SIG-M5 treated with dmso at 0.1 percent for 504 hours (cell line): ENCODE results near the gene ZFP62.
"Not testable (repeated sequence)": the region's sequence is repeated elsewhere in the genome, so short reads cannot be mapped to it uniquely, and the experiment has no call there.

Source experiments
- DNase-seq: peaks from one replicate; lab custom pipeline; 2025; ENCODE audit not compliant: unreplicated experiment; lab: John Stamatoyannopoulos, UW

Gene ZFP62

DNA sequence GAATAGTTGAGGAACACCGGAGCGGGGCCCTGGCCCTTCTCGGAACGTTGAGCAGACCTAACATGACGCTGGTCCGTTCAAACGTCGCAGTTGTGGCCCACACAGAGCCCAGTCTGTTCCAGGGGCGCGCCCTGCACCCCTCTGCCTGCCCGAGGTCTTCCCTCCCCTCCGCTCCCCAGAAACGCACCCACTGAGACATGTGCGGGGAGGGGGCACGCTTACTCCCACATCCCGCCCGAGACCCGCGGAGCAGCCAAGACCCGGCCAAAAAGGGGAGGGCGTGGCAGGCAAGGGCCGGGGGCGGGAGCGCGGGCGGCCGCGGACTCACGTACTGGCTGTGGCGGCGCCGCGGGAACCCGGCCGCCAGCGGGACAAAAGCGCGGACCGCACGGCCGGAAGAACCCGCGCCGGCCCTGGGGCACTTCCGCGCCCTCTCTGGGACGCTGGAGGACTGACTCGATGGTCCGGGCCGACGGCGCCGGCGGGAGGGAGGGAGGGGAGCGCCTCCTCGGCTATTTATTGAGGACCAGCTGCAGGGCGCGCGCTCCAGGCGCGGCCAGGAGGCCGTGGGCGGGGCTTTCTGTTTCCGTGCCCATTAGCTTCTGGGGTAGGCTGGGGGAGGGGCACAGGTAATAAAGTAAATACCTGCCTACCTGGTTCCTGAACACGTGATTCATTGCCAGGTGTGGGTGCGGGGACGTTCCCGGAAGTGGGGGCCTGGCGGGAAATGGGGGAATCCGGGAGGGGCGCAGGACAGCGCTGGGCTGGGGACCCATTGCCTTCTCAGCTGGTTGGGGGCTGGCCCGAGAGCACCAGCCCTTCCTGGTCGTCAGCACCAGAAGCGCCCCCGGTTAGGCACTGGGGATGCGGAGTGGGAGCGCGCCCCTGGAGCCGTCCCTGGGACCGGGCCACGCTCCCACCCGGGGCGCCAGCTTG lies at the start of gene ZFP62:
Gene ZFP62, minus strand, starts transcription at position 390 of the 936 bp plus-strand sequence. Its CDS starts 57 bp downstream, at position 333.
- DNase-seq, result peak; percentile 91

DNA sequence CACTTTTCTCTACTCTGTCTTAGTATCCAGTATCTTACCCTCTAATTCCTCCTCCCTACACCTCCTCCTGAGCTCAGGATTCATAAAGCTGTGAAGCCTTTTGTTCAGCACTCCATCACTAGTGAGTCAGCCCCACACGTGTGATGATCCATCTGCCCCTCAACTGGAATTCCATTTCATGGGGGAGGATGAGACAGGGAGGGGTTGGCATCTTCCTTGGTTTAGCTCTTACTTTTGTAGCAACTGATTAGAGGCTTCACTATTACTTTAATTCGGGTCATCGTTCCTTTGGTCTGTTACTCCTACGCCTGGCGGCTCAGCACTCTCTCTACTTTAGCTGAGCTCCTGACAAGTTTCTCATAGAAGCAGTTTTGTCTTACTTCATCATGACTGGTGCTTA lies 49.7 kb upstream of the ZFP62 start:
- DNase-seq, result no peak

DNA sequence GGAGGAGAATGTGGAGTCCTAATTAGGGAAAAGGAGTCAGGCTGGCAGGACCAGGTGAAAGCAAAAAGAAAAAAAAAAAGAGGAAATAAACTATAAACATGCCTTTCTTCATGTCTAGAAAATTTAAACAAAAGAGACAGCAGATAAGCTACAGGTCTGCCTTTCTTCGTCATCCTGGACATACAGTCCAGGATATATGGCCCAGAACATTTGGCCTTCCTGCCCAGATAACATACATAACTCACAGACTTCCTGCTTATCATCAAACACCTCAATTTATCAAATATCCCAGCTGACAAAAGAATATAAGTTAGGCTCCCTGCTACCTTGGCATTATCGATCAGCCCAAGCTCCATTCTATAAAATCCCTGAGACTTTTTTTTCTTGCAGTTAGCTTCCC lies 49.1 kb upstream of the ZFP62 start:
- DNase-seq, result no peak

DNA sequence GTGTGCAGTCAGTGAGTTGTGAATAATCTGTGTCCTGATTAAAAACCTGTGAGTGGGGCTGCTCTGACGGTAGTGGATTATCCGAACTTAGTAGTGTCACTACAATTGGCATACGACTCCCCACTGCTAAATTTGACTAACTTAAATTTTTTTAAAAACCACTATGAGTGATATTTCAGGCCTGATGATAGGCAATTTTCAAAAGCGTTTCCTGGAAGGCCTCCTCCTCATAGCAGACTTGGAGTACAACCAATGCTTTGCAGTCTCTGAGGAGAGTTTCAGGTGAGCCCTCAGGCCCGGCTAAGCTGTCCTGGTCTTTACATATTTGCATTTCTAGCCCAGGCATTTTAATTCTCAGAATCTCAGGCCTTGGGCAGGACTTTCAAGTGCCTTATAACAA lies 48.7 kb upstream of the ZFP62 start:
- DNase-seq, result no peak

- peak; percentile 34 for DNase-seq
Measured at GRCh38 chr5:180908998-180909731, 48.1 kb upstream of the ZFP62 start.

DNA sequence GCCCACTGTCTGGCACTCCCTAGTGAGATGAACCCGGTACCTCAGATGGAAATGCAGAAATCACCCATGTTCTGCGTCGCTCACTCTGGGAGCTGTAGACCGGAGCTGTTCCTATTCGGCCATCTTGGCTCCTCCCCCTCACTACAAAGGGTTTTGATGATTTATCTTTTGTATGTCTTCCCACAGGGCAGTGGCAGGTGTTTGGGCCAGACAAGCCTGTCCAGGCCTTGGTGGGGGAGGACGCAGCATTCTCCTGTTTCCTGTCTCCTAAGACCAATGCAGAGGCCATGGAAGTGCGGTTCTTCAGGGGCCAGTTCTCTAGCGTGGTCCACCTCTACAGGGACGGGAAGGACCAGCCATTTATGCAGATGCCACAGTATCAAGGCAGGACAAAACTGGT lies 47.3 kb upstream of the ZFP62 start:
- DNase-seq, result no peak

GRCh38 chr5:180901319-180902009 lies 40.4 kb upstream of the ZFP62 start:
- DNase-seq, result no peak

DNA sequence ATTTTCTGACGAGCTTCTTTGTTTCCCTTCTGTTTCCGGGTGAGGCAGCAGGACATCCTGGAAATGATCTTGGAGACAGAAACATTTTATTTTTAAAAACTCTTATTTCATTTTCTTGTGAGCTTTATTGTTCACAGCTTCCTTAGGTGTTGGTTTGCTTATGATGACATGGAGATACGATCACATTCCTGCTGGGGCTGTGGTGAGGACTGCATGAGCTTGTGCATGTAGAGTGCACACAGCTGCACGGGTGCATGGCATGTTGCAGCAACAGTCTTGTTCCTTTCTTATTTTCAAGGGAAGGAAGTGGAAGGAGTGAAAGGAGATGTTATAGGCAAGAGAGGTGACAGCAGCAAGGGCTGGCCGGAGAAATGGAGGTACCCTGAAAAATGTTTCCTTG lies 39.1 kb upstream of the ZFP62 start:
- no peak for DNase-seq

DNA sequence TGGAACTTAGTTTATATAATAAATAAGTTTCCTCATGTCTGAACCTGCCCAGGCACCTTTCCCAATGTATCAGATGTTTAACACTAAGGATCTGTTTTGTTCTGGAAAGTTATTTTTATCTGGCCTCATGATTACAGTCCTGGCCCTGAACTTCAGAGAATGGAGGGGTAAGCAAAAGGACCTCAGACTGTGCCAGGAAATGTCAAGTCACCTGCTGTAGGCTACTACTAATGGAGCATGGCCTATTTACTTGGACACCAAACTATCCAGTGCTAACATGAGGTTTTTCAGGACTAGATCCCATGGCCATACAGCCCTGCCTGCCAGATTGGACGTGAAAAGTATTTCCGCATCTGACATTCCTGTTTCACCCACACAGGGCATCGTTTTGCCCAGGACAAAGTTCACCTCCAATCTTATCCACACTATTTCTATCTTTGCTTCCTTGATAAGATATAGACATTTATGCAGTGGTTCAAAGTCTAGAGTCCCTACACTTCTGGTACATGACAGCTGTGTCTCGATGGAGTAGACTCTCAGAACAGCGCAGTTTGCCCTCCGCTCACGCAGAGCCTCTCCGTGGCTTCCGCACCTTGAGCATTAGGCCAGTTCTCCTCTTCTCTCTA lies 37.7 kb upstream of the ZFP62 start, which contains the start of gene BTNL8:
Gene BTNL8, plus strand, starts transcription at position 539 of the 626 bp plus-strand sequence. CDS start 152 bp downstream, outside the sequence.
- DNase-seq, result no peak

GRCh38 chr5:180895330-180895729 lies 34.3 kb upstream of the ZFP62 start:
- not testable (repeated sequence) for DNase-seq

DNA sequence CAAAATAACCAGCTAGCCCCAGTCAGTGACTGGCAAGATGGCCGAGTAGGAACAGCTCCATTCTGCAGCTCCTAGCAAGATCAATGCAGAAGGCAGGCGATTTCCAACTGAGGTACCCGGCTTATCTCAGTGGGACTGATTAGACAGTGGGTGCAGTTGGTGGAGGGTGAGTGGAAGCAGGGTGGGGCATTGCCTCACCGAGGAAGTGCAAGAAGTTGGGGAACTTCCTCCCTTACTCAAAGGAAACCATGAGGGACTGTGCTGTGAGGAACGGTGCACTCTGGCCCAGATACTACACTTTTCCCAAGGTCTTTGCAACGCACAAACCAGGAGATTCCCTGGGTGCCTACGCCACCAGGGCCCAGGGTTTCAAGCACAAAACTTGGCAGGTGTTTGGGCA lies 28.3 kb upstream of the ZFP62 start:
- DNase-seq, result peak; percentile 16

GRCh38 chr5:180885845-180886529 lies 24.9 kb upstream of the ZFP62 start:
- DNase-seq, result peak; percentile 13

GRCh38 chr5:180875860-180876426 lies 14.9 kb upstream of the ZFP62 start:
- DNase-seq, result no peak

- no peak for DNase-seq
Measured at GRCh38 chr5:180874804-180875582, 13.9 kb upstream of the ZFP62 start.

DNA sequence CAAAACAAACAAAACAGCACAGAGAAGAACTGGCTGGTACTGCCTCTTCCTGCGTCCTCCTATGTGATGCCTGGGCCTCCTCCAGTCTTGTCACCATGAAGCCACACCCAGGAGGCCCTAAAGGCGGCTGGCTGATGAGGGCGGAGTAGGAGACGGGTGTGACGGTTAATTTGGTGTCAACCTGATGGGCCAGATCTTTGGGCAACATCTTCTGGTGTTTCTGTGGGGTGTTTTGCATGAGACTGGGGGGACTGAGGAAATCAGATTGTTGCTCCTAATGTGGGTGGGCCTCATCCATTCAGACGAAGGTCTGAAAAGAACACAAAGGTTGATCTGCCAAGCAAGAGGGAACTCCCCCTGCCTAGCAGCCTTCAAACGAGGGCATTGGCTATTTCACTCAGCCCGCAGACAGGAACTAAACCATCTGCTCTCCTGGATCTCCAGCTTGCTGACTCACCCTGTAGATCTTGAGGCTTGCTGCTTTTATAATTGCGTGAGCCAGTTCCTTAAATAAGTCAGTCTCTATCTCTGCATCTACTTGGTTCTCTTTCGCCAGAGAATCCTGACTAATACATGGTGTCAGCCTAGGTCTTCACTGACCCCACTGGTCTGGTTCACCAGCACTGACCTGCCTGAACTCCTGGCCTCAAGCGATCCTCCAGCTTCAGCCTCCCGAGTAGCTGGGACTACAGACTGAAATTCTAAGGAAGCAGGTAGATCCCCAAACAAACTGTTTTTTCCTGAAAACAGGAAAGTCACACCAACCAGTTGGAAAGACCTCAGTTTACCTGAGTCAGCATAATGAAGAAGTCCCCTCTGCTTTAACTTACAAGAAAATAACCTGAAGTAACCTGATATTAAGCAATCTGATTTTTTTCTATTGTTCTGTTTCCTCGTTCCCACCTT lies 12.8 kb upstream of the ZFP62 start:
- peak; percentile 93 for DNase-seq

GRCh38 chr5:180872419-180872818 lies 11.3 kb upstream of the ZFP62 start:
- no peak for DNase-seq

GRCh38 chr5:180870276-180871068 lies 9.4 kb upstream of the ZFP62 start:
- DNase-seq, result no peak
